SKM-1 treated with dmso at 0.1 percent for 144 hours (cell line): ENCODE measurements around the gene KIAA1755.
"Not testable (repeated sequence)": the region's sequence is repeated elsewhere in the genome, so short reads cannot be mapped to it uniquely, and the experiment has no call there.

Source experiments
- DNase-seq: peaks from one replicate; lab custom pipeline; 2025; ENCODE audit not compliant: unreplicated experiment; lab: John Stamatoyannopoulos, UW

Gene KIAA1755

GRCh38 chr20:38291966-38292365 lies 31.4 kb upstream of the KIAA1755 start:
- DNase-seq: peak; percentile 51

DNA sequence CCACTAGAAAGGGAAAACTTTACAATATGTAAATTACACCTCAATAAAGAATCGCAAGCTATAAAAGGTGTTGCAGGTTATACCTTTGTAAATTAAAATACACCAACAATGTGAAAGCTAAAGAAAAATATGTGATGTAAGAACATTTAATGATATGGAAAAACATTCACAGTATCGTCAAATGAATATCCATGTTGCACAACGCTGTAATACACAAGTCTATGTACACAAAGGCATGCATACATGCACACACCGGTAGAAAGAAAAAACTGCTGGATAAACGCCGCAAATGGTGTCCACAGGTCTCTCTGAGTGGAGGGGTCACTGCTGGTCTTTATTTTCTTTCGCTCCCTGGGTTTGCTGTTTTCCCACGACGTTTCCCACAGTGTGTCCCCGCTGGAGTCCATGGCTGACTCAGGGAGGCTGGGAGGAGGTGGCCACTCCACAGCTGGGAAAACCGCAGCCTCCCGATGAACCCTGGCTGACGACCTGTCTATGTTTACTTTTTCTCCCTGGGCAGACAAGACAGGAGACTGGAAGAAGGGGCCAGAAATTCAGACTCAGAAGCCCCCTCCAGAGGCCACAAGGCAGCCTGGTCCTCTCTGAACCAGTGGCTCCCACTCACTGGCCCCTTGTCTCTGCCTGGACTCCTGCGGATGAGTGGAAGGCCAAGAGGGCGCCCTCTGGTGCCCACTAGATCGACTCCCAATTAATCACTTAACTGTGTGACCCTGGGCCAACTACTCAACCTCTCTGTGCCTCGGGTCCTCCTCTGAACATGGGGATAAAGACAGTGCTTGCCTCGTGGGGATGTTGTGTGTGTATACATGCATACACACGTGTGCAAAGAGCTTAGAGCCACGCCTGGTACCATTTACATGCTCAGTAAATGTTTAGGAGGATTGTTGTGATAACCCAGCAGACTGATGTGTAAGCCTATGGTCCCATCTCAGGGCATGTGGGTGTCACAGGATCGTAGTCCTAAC lies 30.6 kb upstream of the KIAA1755 start:
- DNase-seq: no peak

DNA sequence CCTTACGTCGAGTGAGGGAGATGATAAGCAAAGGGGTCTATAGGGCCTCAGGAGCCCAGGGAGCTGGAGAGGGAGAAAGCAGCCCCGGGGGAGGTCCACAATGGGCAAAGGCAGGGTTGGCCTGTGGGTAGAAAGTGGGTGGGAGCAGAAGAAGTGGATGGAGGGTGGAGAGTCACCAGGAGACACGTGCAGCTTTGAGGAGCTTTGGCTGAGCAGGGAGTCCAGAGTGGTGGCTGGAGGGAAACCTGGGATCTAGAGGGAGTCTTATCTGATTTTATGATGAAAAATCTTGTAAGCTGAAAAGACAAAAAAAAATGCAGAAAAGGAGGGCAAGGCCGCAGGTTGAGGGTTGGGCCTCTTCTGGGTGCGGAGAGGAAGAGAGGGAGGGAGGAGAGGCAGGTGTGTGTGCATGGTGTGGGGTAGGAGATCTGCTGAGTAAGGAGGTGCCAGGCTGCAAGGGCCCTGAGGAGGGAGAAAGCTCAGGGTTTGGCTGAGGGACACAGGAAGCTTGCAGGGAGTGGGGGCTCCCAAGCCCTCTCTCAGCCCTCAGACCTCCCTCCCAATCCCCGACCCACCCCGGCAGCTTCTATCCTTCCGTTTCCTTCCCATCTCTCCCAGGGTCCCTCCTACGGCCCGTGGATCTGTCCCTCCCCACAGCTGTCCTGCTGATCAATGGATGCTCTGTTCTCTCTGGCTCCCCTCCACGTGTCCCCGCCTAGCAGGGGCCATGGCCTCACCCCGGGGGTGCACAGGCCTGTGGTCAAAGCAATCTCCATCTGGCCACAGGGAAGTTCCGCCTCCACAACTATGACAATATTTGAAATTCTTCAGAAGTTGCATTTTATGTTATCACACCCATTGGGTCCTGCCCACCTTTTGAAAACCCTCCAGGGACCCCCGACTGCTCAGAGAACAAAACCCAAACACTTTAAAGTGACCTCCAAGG lies 26.3 kb upstream of the KIAA1755 start:
- peak; percentile 25 for DNase-seq

DNA sequence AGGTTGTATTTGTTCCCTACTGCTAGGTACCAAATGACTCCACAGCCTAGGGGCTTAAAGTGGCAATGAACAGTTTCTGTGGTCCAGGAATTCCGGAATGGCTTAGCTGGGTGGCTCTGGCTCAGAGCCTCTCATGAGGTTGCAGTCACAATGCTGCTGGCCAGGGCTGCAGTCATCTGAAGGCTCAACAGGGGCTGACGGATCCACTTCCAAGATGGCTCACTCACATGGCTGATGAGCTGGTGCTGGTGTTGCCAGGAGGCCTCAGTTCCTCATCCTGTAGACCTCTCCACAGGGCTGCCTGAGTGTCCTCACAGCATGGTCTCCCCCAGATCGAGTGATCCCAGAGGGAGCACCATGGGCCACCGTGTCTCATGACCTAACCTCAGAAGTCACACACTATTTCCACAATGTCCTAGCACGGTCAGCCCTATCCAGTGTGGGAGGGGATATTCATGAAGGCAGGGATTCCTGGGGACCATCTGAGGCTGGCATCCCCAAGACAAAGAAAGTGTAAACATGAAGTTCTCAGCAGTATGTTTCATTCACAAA lies 24.4 kb upstream of the KIAA1755 start:
- no peak for DNase-seq

GRCh38 chr20:38284066-38284650 lies 23.6 kb upstream of the KIAA1755 start:
- DNase-seq: not testable (repeated sequence)

DNA sequence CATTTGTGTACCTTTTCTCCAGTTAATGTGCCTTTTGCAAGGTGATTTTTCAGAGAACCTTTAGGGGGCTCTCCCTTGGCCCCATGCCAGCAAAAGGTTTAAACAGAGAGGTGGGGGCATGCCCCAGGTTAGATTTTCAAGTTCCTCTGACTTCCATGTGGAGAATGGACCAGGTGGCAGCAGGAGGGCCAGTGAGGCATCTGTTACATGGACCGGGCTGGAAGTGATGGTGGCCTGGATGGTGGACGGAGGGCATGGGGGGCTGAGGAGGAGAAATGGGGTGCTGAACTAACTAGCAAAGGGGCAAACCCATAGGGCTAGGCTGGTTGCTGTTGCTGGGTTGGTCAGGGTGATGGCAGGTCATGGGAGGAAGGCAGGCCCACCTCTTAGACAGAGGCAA lies 22.7 kb upstream of the KIAA1755 start:
- DNase-seq: no peak

DNA sequence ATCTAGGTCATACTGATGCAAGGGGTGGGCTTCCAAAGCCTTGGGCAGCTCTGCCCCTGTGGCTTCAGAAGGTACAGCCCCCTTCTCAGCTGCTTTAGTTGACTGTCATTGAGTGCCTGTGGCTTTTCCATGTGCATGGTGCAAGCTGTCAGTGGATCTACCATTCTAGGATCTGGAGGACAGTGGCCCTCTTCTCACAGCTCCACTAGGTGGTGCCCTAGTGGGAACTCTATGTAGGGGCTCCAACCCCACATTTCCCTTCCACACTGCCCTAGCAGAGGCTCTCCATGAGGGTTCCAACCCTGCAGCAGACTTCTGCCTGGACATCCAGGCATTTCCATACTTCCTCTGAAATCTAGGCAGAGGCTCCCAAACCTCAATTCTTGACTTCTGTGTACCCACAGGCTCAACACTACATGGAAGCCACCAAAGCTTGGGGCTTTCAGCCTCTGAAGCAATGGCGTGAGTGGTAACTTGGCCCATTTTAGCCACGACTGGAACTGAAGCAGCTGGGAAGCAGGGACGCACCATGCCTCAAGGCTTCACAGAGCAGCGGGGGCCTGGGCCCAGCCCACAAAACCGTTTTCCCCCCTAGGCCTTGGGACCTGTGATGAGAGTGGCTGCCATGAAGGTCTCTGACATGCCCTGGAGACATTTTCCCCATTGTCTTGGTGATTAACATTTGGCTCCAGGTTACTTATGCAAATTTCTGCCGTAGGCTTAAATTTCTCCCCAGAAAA lies 20.8 kb upstream of the KIAA1755 start:
- not testable (repeated sequence) for DNase-seq

- DNase-seq: peak; percentile 26
These were observed 18.2 kb upstream of the KIAA1755 start for GRCh38 chr20:38278763-38279162.

GRCh38 chr20:38278131-38278530 lies 17.6 kb upstream of the KIAA1755 start:
- DNase-seq: no peak

- DNase-seq: no peak
These were observed 17.2 kb upstream of the KIAA1755 start for GRCh38 chr20:38277691-38278090.

- DNase-seq: no peak
These were observed 16.8 kb upstream of the KIAA1755 start for GRCh38 chr20:38277285-38277684.

DNA sequence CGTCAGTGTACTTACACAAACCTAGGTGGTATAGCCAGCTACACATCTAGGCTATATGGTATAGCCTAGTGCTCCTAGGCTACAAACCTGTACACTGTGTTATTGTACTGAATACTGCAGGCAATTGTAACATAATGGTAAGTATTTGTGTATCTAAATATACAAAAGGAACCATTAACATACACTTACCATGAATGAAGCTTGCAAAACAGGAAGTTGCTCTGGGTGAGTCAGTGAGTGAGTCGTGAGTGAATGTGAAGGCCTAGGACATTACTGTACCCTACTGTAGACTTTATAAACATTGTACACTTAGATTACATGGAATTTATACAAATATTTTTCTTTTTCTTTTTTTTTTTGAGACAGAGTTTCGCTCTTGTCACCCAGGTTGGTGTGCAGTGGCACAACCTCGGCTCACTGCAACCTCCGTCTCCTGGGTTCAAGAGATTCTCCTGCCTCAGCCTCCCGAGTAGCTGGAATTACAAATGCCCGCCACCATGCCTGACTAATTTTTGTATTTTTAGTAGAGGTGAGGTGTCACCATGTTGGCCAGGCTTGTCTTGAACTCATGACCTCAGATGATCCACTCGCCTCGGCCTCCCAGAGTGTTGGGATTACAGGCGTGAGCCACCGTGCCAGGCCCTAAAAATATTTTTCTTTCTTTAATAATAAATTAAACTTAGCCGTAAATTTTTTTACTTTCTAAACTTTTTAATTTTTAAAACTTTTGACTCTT lies 15.4 kb upstream of the KIAA1755 start:
- peak; percentile 57 for DNase-seq

DNA sequence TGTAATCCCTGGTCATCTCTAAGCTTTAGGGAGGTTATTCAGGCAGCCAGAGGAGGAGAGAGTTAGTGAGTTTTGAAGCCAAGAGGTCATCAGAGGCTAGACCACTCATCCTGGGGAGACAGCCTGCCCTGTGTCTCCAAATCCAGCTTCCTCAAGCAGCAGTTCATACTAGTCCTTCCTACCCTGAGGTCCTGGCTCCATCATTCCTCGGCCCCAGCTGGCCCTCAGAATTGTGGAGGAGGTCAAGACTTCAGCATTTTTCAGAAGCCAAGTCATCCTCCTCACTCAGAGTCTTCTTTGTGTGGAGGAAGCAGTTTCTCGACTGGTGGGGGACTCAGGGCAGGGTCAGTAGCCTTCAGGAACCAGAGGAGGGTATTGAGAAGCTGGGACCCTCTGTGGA lies 12.4 kb upstream of the KIAA1755 start:
- DNase-seq: no peak

DNA sequence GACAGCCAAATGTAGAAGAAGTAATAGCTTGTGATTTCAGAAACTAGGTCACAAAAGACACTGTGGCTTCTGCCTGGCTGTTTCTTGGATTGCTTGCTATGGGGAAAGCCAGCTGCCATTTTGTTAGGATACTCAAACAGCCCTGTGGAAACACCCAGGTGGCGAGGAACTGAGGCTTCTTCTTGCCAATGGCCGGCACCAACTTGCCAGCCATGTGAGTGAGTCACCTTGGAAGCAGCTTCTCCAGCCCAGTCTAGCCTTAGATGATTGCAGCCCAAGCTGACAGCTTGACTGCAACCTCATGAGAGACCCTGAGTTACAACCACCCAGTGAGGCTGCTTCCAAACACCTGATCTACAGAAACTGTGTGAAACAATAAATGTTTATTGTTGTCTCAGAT lies 11.9 kb upstream of the KIAA1755 start:
- no peak for DNase-seq

- no peak for DNase-seq
These were observed 11.1 kb upstream of the KIAA1755 start for GRCh38 chr20:38271608-38272120.

- DNase-seq: no peak
These were observed 10.5 kb upstream of the KIAA1755 start for GRCh38 chr20:38270869-38271605.

- DNase-seq: no peak
These were observed 9.2 kb upstream of the KIAA1755 start for GRCh38 chr20:38269715-38270114.

DNA sequence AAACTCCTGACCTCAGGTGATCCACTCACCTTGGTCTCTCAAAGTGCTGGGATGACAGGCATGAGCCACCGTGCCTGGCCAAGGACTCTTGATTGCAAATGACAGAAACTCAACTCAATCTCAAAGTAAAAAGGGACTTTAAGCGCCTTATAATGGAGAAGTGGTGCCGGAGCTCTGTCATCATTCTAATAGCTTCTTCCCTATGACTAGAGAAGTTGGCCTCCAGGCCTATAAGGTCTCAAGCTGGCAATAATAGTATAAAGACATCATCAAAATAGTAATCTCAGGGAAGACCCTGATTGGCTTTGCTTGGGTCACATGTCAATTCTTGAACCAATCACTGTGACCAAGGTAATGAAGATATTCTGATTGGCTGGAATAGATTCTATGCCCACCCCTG lies 8.5 kb upstream of the KIAA1755 start:
- no peak for DNase-seq
